Urothelium cell line (cell line): ENCODE data around the gene GRIA1.

Experiments used
- DNase-seq: peaks from one replicate; pipeline ENCODE4 v3.0.0; 2011; ENCODE audit warnings: low spot score, mixed read lengths
- FAIRE-seq: peaks from 2 replicates; lab custom pipeline; 2011; peaks lifted over from hg19 to GRCh38; lab: Jason Lieb, UNC

GRIA1 gene

GRCh38 chr5:153601377-153601776, 110.9 kb downstream of the GRIA1 start:
- DNase-seq (no peak), FAIRE-seq (no peak)

DNA sequence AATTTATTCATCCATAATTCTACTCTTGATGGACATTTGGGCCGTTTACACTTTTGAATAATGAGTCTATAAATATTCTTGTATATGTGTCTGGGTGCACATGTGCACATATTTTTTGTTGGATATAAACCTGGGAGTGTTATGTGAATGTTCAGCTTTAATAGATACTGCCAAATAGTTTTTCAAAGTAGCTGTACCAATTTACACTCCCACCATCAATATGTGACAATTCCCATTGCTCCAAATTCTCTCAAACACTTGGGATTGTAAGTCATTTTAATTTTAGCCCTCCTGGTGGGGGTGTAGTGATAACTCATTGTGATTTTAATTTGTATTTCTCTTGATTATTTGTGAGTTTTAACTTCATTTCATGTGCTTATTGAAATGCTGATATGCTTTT, 114.9 kb downstream of the GRIA1 start:
- FAIRE-seq = no peak
- no peak for DNase-seq

DNA sequence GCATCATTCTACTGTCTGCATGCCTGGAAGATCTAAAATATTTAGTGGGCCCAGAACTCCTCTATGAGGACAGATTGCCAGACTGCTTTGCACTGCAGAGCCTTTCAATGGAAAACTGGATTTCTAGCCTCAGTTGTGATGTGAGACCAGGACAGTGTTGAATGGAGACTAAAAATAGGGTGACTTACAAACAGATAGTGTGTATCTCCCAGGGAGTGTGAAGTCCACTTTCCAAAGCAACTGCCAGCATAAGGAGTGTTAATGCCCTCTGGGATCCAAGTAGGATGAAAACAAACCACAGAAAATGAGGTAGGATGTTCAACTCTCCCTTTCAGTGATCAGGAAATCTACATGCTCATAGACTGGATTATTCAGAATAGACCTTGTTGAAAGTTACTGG, 119.5 kb downstream of the GRIA1 start:
- DNase-seq = no peak
- no peak for FAIRE-seq

DNA sequence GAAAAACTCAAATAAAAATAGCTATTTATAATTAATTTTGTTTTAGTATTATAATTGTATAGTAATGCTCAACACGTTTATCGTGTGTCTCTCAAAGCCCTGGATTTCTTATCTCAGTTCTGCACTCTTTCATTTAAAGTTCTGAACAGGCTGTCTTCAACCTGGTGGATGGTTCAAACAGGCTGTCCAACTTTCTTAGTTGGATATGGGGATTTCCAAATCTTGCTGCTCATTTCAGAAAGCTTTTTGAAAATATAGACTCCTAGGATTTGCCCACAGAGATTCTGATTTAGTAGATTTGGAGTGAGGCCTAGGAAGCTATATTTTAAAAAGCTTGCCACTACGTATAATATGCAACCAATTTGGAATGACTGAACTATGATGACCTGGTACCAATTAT, 120.3 kb downstream of the GRIA1 start:
- FAIRE-seq = no peak
- DNase-seq = no peak

GRCh38 chr5:153613144-153613543, 122.7 kb downstream of the GRIA1 start:
- no peak for FAIRE-seq
- no peak for DNase-seq

GRCh38 chr5:153613672-153614071, 123.2 kb downstream of the GRIA1 start:
- DNase-seq (no peak), FAIRE-seq (no peak)

GRCh38 chr5:153617190-153617589, 126.7 kb downstream of the GRIA1 start:
- no peak for FAIRE-seq
- no peak for DNase-seq

DNA sequence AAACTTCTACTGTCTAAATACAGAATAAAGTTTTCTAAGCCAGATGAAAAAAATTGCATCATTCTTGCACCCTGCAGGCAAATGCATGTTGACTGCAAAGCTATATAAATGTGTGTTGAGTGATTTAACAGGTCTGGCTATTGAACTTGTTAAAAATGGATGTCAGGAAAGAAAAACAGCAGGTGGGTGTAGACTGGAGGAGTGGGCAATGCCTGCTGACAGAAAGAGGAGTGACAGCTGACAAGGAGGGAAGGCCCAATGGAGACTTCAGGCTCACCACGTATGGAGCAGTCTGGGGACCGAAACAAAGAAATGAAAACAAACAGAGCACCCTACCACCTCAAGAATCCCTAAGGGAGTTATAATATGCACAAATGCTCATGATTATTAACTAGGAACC, 127.8 kb downstream of the GRIA1 start:
- FAIRE-seq (no peak), DNase-seq (no peak)

DNA sequence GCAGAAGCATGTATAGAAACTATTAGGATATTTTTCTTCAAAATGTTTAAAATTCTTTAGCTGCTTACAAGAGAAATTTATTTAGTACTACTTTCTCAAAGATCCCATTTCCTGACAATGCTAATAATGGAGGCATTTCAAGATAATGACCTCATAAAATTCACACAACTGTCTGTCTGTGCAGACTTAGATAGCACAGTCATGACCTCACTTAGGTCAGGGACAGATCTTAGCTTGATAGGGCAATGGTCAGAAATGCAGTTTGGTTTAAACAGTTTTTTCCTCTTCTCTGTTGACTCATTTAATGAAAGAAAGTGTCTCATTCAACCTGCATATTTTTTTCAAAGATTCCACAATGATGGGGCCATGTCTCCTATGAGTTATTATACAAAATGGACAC, 128.4 kb downstream of the GRIA1 start:
- no peak for FAIRE-seq
- no peak for DNase-seq

GRCh38 chr5:153619771-153620170, 129.3 kb downstream of the GRIA1 start:
- DNase-seq (no peak), FAIRE-seq (no peak)

DNA sequence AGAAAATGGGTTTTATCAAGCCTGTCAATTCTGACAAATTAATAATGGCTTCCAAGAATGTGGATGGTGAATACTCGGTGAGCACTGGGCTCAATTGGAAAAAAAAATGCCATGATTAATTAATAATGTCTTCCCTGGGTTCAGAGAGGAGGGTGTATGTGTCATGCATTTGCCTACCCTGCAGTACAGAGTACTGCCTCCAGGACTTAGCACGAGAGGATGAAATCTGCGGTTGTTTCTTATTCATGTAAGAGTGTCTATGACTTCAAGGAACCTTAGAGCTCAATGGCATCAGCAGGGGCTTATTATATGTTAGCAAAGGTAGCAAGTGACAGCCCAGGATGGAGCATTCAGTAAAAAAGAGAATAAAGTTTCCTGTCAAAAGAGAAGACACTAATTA, 132.7 kb downstream of the GRIA1 start:
- no peak for FAIRE-seq
- no peak for DNase-seq

GRCh38 chr5:153623751-153624450, 133.4 kb downstream of the GRIA1 start:
- no peak for FAIRE-seq
- no peak for DNase-seq

DNA sequence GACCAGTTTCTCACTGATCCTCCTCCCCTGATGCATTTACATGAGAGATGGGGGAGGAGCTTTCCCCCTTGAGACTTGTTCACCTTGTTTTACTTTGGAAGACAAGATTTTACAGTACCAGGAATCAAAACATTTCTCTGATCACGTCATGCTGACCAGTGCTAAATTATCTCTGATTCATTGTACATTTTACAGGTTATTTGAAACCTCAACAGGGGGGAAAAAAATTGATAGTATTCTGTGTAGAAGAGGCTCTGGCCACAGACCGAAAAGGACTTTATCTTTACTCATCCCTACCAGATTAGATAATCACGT, 133.9 kb downstream of the GRIA1 start:
- DNase-seq = no peak
- no peak for FAIRE-seq

DNA sequence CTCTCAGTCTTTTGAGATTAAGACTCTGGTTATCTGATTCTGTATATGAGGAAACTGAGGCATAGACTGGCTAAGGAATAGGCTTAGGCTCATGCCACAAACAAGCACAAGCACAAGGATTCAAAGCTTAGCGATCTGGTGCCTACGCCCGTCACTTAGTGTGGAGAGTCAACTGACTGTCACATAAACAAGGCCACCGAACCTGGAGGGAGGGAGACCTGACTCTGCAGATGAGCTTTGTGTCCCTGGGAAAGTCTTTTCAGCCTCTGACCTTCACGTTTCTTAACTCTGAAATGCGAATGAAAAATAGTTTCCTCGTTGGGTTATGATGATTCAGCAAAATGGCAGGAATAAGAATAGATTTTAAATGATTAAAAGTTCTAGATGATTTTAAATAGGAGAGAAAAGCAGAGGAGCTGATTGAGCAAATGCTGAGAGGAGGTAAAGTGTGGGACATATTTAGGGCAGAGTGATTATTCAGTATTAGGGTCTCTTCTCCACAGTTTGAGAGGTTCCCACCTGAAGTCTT, 135.4 kb downstream of the GRIA1 start:
- DNase-seq (no peak), FAIRE-seq (no peak)

GRCh38 chr5:153626836-153627235, 136.4 kb downstream of the GRIA1 start:
- DNase-seq (no peak), FAIRE-seq (no peak)

GRCh38 chr5:153629027-153629895, 138.8 kb downstream of the GRIA1 start:
- FAIRE-seq = peak; percentile 93

DNA sequence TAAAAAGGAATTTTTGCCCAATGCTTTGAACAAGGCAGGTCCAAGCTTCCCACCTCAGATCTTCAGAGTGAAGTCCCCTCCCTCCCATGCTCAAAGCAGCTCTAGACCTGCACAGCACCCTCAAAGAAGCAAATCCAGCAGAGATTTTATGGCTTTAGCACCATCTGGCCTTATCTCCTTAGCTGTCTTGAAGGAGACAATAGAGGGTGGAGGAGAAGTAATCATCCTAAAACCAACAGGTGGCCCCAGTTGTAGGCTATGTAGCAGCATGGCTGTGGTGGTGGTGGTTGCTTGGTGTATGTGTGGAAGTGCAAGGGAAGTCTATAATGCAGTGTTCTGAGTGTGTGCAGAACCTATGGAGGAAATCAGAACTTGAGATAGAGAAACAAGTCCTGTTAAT, 140.1 kb downstream of the GRIA1 start:
- FAIRE-seq (no peak), DNase-seq (no peak)

More at GRCh38 chr5:153629027-153629895, 138.8 kb downstream of the GRIA1 start:
- peak; percentile 74 for DNase-seq

DNA sequence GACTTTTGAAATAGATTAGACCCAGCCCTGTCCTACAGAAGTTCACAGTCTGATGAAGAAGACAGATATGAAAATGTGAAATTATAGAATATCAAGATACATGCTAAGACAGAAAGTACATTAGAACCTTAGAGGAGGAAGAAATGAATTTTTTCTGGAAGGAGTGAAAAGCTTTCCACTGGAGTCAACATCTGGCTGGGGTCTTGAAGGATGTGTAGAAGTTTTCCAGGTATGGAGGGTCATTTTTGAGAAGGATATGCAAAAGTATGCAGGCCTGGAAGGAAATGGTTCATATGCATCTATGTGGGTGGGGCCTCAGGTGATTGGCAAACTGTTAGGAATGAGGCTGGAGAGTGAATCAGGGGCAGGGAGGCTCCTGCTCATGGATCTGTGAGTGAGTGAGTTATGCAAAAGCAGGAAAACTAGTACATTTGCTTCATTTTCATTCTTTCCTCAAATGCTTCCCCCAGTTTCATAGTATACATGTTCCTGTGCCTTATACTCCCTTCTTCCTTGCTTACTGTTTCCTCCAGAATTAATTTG, 142.3 kb downstream of the GRIA1 start:
- no peak for FAIRE-seq
- no peak for DNase-seq

GRCh38 chr5:153636670-153637451, 146.4 kb downstream of the GRIA1 start:
- FAIRE-seq (no peak), DNase-seq (no peak)

DNA sequence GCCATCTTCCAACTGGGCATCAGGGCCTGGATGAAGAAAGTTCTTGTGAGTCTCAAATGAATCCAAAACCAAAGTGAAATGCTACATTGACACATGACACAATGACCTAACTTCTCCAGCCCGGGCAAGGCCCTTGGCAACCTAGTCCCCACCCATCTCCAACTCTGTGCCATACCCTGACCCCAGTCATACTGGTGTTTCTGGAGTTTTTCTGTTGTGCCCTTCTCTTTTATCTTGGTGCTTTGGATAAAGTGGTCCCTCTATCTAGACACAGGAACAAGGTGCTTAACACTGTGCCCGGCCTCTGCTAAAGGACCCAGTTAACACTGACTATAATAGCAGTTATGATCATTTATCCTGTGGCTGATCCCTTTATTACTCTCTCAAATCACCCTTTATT, 149.8 kb downstream of the GRIA1 start:
- FAIRE-seq (no peak), DNase-seq (no peak)

DNA sequence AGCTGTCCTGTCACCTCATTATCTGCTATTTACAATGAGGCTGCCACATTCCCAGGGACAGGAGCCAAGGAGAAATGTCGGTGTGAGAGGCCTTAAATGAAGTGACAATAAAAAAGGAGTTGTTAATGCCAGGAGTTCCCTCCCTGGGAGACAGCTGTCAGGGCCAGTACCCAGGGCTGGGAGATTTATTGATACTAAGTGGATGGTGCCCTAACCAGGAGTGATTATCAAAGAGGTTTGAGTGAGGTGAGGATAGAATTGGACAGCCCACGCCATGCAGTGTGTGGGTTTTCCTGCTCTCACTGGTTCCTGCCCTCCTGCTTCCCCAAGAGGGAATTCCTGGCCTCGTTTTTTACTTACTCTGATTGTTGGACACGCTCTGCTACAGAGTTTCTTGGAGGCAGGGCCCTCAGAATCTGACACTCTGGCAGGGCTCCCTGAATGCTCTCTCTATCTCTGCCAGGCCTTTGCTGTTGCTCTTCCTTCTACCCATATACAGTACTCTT, 150.8 kb downstream of the GRIA1 start:
- FAIRE-seq (no peak), DNase-seq (no peak)
